Uterine smooth muscle cell (primary cell): ENCODE data around the gene ATOH7. TPM values are rescaled to one million over a fixed set of nuclear protein-coding genes. Genes with fewer than 3 reads are reported as not detected.

Experiments used
- total RNA-seq: library from RNA; depleted of rRNA; stranded (reverse); fragments of >200 nt; gene quantifications from 2 replicates; pipeline ENCODE4 v1.2.3, GENCODE V29; 2014

Gene ATOH7
- total RNA-seq: not detected in 2 replicates

DNA sequence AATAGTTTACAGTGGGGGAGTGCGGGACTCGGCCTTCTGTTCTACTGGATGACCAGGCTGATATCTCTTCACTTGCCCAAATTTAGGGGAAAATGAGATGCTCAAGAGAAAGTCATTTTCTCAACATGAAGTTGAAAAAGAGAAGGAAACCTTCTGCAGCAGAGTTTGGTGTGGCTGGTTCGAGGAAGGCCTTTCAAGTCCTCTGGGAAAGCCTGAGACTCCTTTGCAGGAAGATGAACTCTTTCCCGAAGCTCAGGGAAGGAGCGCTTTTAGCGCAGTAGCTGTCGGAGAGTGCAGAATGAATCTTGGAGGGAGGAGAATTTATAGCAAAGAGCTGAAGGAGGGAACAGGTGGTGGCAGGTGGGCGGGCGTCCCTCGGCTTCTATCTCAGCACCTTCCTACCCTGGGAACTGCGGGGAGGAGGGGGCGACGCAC, at the start of gene ATOH7:
TSS of gene ATOH7 (minus strand) at position 297 of the 435 bp plus-strand sequence. CDS start 436 bp downstream, outside the sequence.

Other genes starting within 250 kb of the ATOH7 start
- gene HERC4, start 156.8 kb downstream of the ATOH7 start, total RNA-seq: 102 and 146 TPM in 2 replicates
- gene MYPN, start 122.6 kb downstream of the ATOH7 start, total RNA-seq: 0.25 and 0.55 TPM in 2 replicates
- gene HNRNPH3, start 100.0 kb upstream of the ATOH7 start, total RNA-seq: 27.0 and 46.7 TPM in 2 replicates
- 3.0 and 3.7 TPM in 2 replicates for gene PBLD, start 100.8 kb upstream of the ATOH7 start, total RNA-seq
- 21.1 and 29.3 TPM in 2 replicates for gene RUFY2, start 175.2 kb upstream of the ATOH7 start, total RNA-seq
- gene DNA2, start 239.9 kb upstream of the ATOH7 start, total RNA-seq: 6.4 and 14.1 TPM in 2 replicates